Uterus (tissue), 4 donors: ENCODE measurements around the gene PHLPP1. TPM values are rescaled to one million over a fixed set of nuclear protein-coding genes. Genes with fewer than 3 reads are reported as not detected.

Experiments
- DNase-seq, 2 donors: peaks; one replicate each; pipeline ENCODE4 v3.0.0-alpha.2; 2019 to 2020
- H3K27ac ChIP-seq, 2 donors: fragments of 200-600 bp; sonication (generic); 1 replicate in 1 of 2; 2 replicates in 1 of 2; pipeline ENCODE4 v1.5.1; 2016 to 2018
- H3K27me3 ChIP-seq, 2 donors: fragments of 200-600 bp; sonication (generic); one replicate each; pipeline ENCODE4 v1.5.1; 2018 to 2019; ENCODE audit warnings: control low read depth in 1 of 2
- H3K36me3 ChIP-seq, 2 donors: fragments of 200-600 bp; sonication (generic); one replicate each; pipeline ENCODE4 v1.5.1; 2019; ENCODE audit warnings: control low read depth in 1 of 2
- H3K4me1 ChIP-seq, 2 donors: fragments of 200-600 bp; sonication (generic); one replicate each; pipeline ENCODE4 v1.5.1; 2018 to 2019; ENCODE audit warnings: control low read depth in 1 of 2
- H3K4me3 ChIP-seq, 2 donors: fragments of 200-600 bp; sonication (generic); 1 replicate in 1 of 2; 2 replicates in 1 of 2; pipeline ENCODE4 v1.5.1; 2018 to 2019; ENCODE audit warnings: mild to moderate bottlenecking in 1 of 2
- H3K9me3 ChIP-seq, 2 donors: fragments of 200-600 bp; sonication (generic); one replicate each; pipeline ENCODE4 v1.5.1; 2019; ENCODE audit warnings: control low read depth in 1 of 2
- CTCF ChIP-seq, 4 experiments: fragments of 200-600 bp in 2 of 4; fragments of 450-650 bp in 2 of 4; sonication (generic) in 2 of 4; IDR thresholded peaks; one replicate each; pipeline ENCODE4 v1.5.1; 2016 to 2019; ENCODE audit warnings: antibody characterized with exemption in 4 of 4, mild to moderate bottlenecking in 2 of 4, moderate library complexity in 1 of 4
- POLR2A ChIP-seq, 2 donors: fragments of 450-650 bp; IDR thresholded peaks; one replicate each; pipeline ENCODE4 v1.6.1; 2016; ENCODE audit warnings: antibody characterized with exemption in 2 of 2, mild to moderate bottlenecking in 1 of 2, moderate library complexity in 1 of 2
- intact Hi-C: fragments of 100-400 bp; cut with DNase I; formaldehyde crosslinking; loops from one replicate; pipeline ENCODE4 v1.15.1; 2023; ENCODE audit warnings: low total_unique reads
- total RNA-seq, 4 donors: library from RNA; depleted of rRNA in 3 of 4; stranded (reverse); fragments of >200 nt in 3 of 4; gene quantifications; one replicate each; pipeline versions ENCODE4 v1.1.0 to v1.2.4, GENCODE V29; 2014 to 2023
- donor health status: DM: yes; HTN: yes; CAD: no.

The PHLPP1 gene
- total RNA-seq, 4 donors from 2014 or later: 10.6 to 32.4 (median 14.1) TPM

- TF ChIP-seq CTCF (IDR thresholded peaks at IDR 0.05) (no peak), POLR2A (IDR thresholded peaks at IDR 0.05) (no peak)
- Histone ChIP-seq H3K27me3 (no peaks in the 10 kb centered on the region), H3K36me3 (no peaks in the 10 kb centered on the region), H3K4me3 (no peak overlapping the region), H3K27ac (no peak overlapping the region), H3K9me3 (no peaks in the 10 kb centered on the region), H3K4me1 (peaks cover 0 to 7% of the 10 kb centered on the region in 2 donors)
- no peak for DNase-seq
- intact Hi-C loops: loop anchor here (10.0 kb wide), 1 partner anchor 71 kb away; no protein-coding TSS in a partner anchor
These were observed 80.5 kb downstream of the PHLPP1 start for GRCh38 chr18:62795813-62796212.

- no peaks in the 10 kb centered on the region for H3K27me3 ChIP-seq
- intact Hi-C loops: loop anchor here (10.0 kb wide), 1 partner anchor 71 kb away; no protein-coding TSS in a partner anchor
- TF ChIP-seq CTCF (IDR thresholded peaks at IDR 0.05): no peak
- H3K9me3 ChIP-seq: no peaks in the 10 kb centered on the region
- no peak overlapping the region for H3K27ac ChIP-seq
- DNase-seq: no peak
- H3K4me1 ChIP-seq: peaks cover 0 to 3% of the 10 kb centered on the region in 2 donors
- no peak overlapping the region for H3K4me3 ChIP-seq
- H3K36me3 ChIP-seq: no peaks in the 10 kb centered on the region
These were observed 80.9 kb downstream of the PHLPP1 start for GRCh38 chr18:62796216-62796621.

GRCh38 chr18:62797329-62797728 lies 82.0 kb downstream of the PHLPP1 start:
- intact Hi-C loops: loop anchor here (10.0 kb wide), 1 partner anchor 73 kb away; no protein-coding TSS in a partner anchor
- no peaks in the 10 kb centered on the region for H3K4me1 ChIP-seq
- H3K36me3 ChIP-seq: no peaks in the 10 kb centered on the region
- DNase-seq: no peak
- no peak overlapping the region for H3K4me3 ChIP-seq
- no peak overlapping the region for H3K27ac ChIP-seq
- no peaks in the 10 kb centered on the region for H3K27me3 ChIP-seq
- TF ChIP-seq CTCF (IDR thresholded peaks at IDR 0.05) (no peak), POLR2A (IDR thresholded peaks at IDR 0.05) (no peak)
- no peaks in the 10 kb centered on the region for H3K9me3 ChIP-seq

- TF ChIP-seq CTCF (IDR thresholded peaks at IDR 0.05) (no peak), POLR2A (IDR thresholded peaks at IDR 0.05) (no peak)
- Histone ChIP-seq H3K4me1 (no peaks in the 10 kb centered on the region), H3K27me3 (no peaks in the 10 kb centered on the region), H3K36me3 (no peaks in the 10 kb centered on the region), H3K9me3 (no peaks in the 10 kb centered on the region), H3K27ac (no peak overlapping the region), H3K4me3 (no peak overlapping the region)
- intact Hi-C loops: loop anchor here (10.0 kb wide), 1 partner anchor 75 kb away; no protein-coding TSS in a partner anchor
- DNase-seq: no peak
These were observed 84.6 kb downstream of the PHLPP1 start for GRCh38 chr18:62799977-62800376.

GRCh38 chr18:62802523-62802922 lies 87.2 kb downstream of the PHLPP1 start:
- H3K27ac ChIP-seq: no peak overlapping the region
- DNase-seq: no peak
- H3K9me3 ChIP-seq: no peaks in the 10 kb centered on the region
- H3K4me1 ChIP-seq: peaks cover 0 to 4% of the 10 kb centered on the region in 2 donors
- TF ChIP-seq POLR2A (IDR thresholded peaks at IDR 0.05) (no peak), CTCF (IDR thresholded peaks at IDR 0.05) (peak in 2 of 4 experiments; percentile 13 to 16)
- no peaks in the 10 kb centered on the region for H3K36me3 ChIP-seq
- no peak overlapping the region for H3K4me3 ChIP-seq
- intact Hi-C loops: no loop called here
- H3K27me3 ChIP-seq: no peaks in the 10 kb centered on the region
